H9 (cell line): Measurements from ENCODE around the gene REEP3. TPM values are rescaled to one million over a fixed set of nuclear protein-coding genes. Genes with fewer than 3 reads are reported as not detected.
A peak's percentile ranks its signal among the peaks of the same experiment; 100 is the strongest.

Experiments used
- DNase-seq: peaks from one replicate; pipeline ENCODE4 v3.0.0-alpha.2; 2017
- H2AFZ ChIP-seq: one replicate; pipeline ENCODE4 v1.6.1; 2013; ENCODE audit warnings: mild to moderate bottlenecking, low read length, control low read depth, moderate library complexity
- H2AK5ac ChIP-seq: 2 replicates; pipeline ENCODE4 v1.6.1; 2013; ENCODE audit warnings: low read length, control low read depth, mixed read lengths; ENCODE audit not compliant: insufficient read length
- H2BK120ac ChIP-seq: one replicate; pipeline ENCODE4 v1.6.1; 2013; ENCODE audit warnings: low read depth, mild to moderate bottlenecking, low read length, control low read depth, inconsistent platforms; ENCODE audit not compliant: poor library complexity, severe bottlenecking
- H2BK12ac ChIP-seq: 2 replicates; pipeline ENCODE4 v1.6.1; 2013; ENCODE audit warnings: low read length, control low read depth, mixed read lengths, low read depth; ENCODE audit not compliant: insufficient read length
- H2BK15ac ChIP-seq: 2 replicates; pipeline ENCODE4 v1.6.1; 2013; ENCODE audit warnings: low read depth, low read length, control low read depth
- H2BK20ac ChIP-seq: one replicate; pipeline ENCODE4 v1.6.1; 2013; ENCODE audit warnings: low read depth, mild to moderate bottlenecking, low read length, control low read depth, inconsistent platforms; ENCODE audit not compliant: poor library complexity, severe bottlenecking
- H2BK5ac ChIP-seq: 2 replicates; pipeline ENCODE4 v1.6.1; 2013; ENCODE audit warnings: low read length, control low read depth, mixed read lengths; ENCODE audit not compliant: insufficient read length
- H3K14ac ChIP-seq: 2 replicates; pipeline ENCODE4 v1.6.1; 2013; ENCODE audit warnings: low read length, control low read depth; ENCODE audit not compliant: insufficient read depth
- H3K18ac ChIP-seq: 2 replicates; pipeline ENCODE4 v1.6.1; 2013; ENCODE audit warnings: low read depth, mild to moderate bottlenecking, mixed read lengths, low read length, control low read depth; ENCODE audit not compliant: insufficient read length
- H3K23ac ChIP-seq: 2 replicates; pipeline ENCODE4 v1.6.1; 2013; ENCODE audit warnings: low read length, control low read depth, mixed read lengths, low read depth; ENCODE audit not compliant: insufficient read length
- H3K23me2 ChIP-seq: 2 replicates; pipeline ENCODE4 v1.6.1; 2013; ENCODE audit warnings: low read depth, mild to moderate bottlenecking, mixed read lengths, low read length, control low read depth; ENCODE audit not compliant: insufficient read length, poor library complexity, severe bottlenecking
- H3K27ac ChIP-seq: 2 replicates; pipeline ENCODE4 v1.5.1; 2013; ENCODE audit warnings: low read length, control low read depth, mixed read lengths, low read depth; ENCODE audit not compliant: insufficient read length
- H3K27me3 ChIP-seq: 2 replicates; pipeline ENCODE4 v1.6.1; 2013; ENCODE audit warnings: low read length, control low read depth, inconsistent platforms; ENCODE audit not compliant: insufficient read depth
- H3K4ac ChIP-seq: 2 replicates; pipeline ENCODE4 v1.6.1; 2013; ENCODE audit warnings: low read depth, mild to moderate bottlenecking, control low read depth, inconsistent platforms, low read length, moderate library complexity
- H3K4me1 ChIP-seq: 2 replicates; pipeline ENCODE4 v1.6.1; 2013; ENCODE audit warnings: low read length, control low read depth, inconsistent platforms; ENCODE audit not compliant: insufficient read depth
- H3K4me2 ChIP-seq: 2 replicates; pipeline ENCODE4 v1.6.1; 2013; ENCODE audit warnings: low read length, control low read depth, mixed read lengths; ENCODE audit not compliant: insufficient read length, insufficient read depth
- H3K56ac ChIP-seq: 2 replicates; pipeline ENCODE4 v1.6.1; 2013; ENCODE audit warnings: low read depth, mild to moderate bottlenecking, mixed read lengths, low read length, control low read depth; ENCODE audit not compliant: insufficient read length
- H3K79me1 ChIP-seq: 2 replicates; pipeline ENCODE4 v1.6.1; 2013; ENCODE audit warnings: low read depth, mild to moderate bottlenecking, moderate library complexity, low read length, control low read depth, inconsistent platforms; ENCODE audit not compliant: insufficient read depth, poor library complexity, severe bottlenecking
- H3K79me2 ChIP-seq: 2 replicates; pipeline ENCODE4 v1.6.1; 2013; ENCODE audit warnings: low read length, control low read depth, inconsistent platforms; ENCODE audit not compliant: insufficient read depth
- H3K9ac ChIP-seq: 2 replicates; pipeline ENCODE4 v1.6.1; 2013; ENCODE audit warnings: low read length, control low read depth, mixed read lengths; ENCODE audit not compliant: insufficient read length; ENCODE audit errors: extremely low read depth
- H3K9me3 ChIP-seq: one replicate; pipeline ENCODE4 v1.6.1; 2013; ENCODE audit warnings: low read depth, low read length, inconsistent platforms; ENCODE audit not compliant: control insufficient read depth
- H3T11ph ChIP-seq: one replicate; pipeline ENCODE4 v1.6.1; 2013; ENCODE audit warnings: mild to moderate bottlenecking, low read length, control low read depth, inconsistent platforms
- H4K20me1 ChIP-seq: one replicate; pipeline ENCODE4 v1.6.1; 2013; ENCODE audit not compliant: control insufficient read depth, insufficient read length, insufficient read depth
- H4K5ac ChIP-seq: 2 replicates; pipeline ENCODE4 v1.6.1; 2013; ENCODE audit warnings: low read depth, mild to moderate bottlenecking, mixed read lengths, low read length, control low read depth; ENCODE audit not compliant: insufficient read length
- H4K8ac ChIP-seq: replicated peaks from 2 replicates; pipeline ENCODE4 v1.6.1; 2013; ENCODE audit warnings: low read length, control low read depth, mixed read lengths, low read depth; ENCODE audit not compliant: insufficient read length
- H4K91ac ChIP-seq: 2 replicates; pipeline ENCODE4 v1.6.1; 2013; ENCODE audit warnings: low read depth, mild to moderate bottlenecking, moderate library complexity, mixed read lengths, low read length, control low read depth; ENCODE audit not compliant: insufficient read length
- H3K27ac Mint-ChIP-seq, 3 experiments: 2 replicates in 2 of 3; 3 replicates in 1 of 3; pipeline ENCODE4 v1.8.0; 2020 to 2021; ENCODE audit warnings: mixed read lengths in 3 of 3, mild to moderate bottlenecking in 1 of 3, moderate library complexity in 1 of 3
- H3K27me3 Mint-ChIP-seq: 2 replicates; pipeline ENCODE4 v1.8.0; 2021; ENCODE audit warnings: low read depth, mild to moderate bottlenecking, moderate library complexity, mixed read lengths
- H3K36me3 Mint-ChIP-seq, 3 experiments: 2 replicates in 2 of 3; 3 replicates in 1 of 3; pipeline ENCODE4 v1.8.0; 2020 to 2021; ENCODE audit warnings: low read depth in 3 of 3, mixed read lengths in 3 of 3; ENCODE audit not compliant: insufficient read depth in 1 of 3
- H3K4me1 Mint-ChIP-seq, 2 experiments: 2 replicates each; pipeline ENCODE4 v1.8.0; 2020; ENCODE audit warnings: mixed read lengths in 2 of 2
- H3K4me3 Mint-ChIP-seq, 2 experiments: 2 replicates in 1 of 2; 3 replicates in 1 of 2; pipeline ENCODE4 v1.8.0; 2020 to 2021; ENCODE audit warnings: mild to moderate bottlenecking in 2 of 2, mixed read lengths in 2 of 2, moderate library complexity in 1 of 2
- H3K9me3 Mint-ChIP-seq, 2 experiments: 2 replicates in 1 of 2; 3 replicates in 1 of 2; pipeline ENCODE4 v1.8.0; 2020; ENCODE audit warnings: mild to moderate bottlenecking in 2 of 2, mixed read lengths in 2 of 2, moderate library complexity in 1 of 2
- CTCF ChIP-seq: fragments of 200-600 bp; sonication (generic); conservative IDR thresholded peaks from 3 replicates; pipeline ENCODE4 v1.8.0; 2021; ENCODE audit warnings: antibody characterized with exemption, mild to moderate bottlenecking
- WGBS: extraction: QIAGEN DNeasy Blood & Tissue Kit; methylation state at CpG from one replicate; pipeline ENCODE4 v1.1.7; 2013; ENCODE audit warnings: missing lambda C conversion rate, low lambda C conversion rate, mixed read lengths; ENCODE audit not compliant: insufficient read length; ENCODE audit errors: extremely low coverage; 5-methylcytosine and 5-hydroxymethylcytosine counted together
- total RNA-seq: library from RNA; stranded (reverse); gene quantifications from 2 replicates; pipeline ENCODE4 v1.2.1, GENCODE V29; 2021

The REEP3 gene
- total RNA-seq, 1 experiment from 2014 or later = 21.4 TPM

- Histone ChIP-seq H4K8ac (no peak overlapping the region), H3K9ac (no peak overlapping the region), H4K91ac (no peak overlapping the region), H3K27me3 (no peaks in the 10 kb centered on the region), H3K14ac (peak overlapping the region; percentile 20; the same call in 1 of the 2 replicates), H3K9me3 (no peaks in the 10 kb centered on the region), H3K23me2 (no peaks in the 10 kb centered on the region), H3T11ph (no peak overlapping the region), H4K5ac (no peak overlapping the region), H2BK15ac (no peak overlapping the region), H2BK5ac (peak overlapping the region; percentile 39), H3K79me1 (peaks cover 4% of the 10 kb centered on the region), H3K27ac (peak overlapping the region; percentile 82), H2AK5ac (peak overlapping the region; percentile 60), H4K20me1 (no peaks in the 10 kb centered on the region), H3K56ac (no peak overlapping the region), H2AFZ (no peak overlapping the region), H2BK120ac (no peak overlapping the region), H3K4me1 (peaks cover 7% of the 10 kb centered on the region; the same call in 1 of the 2 replicates), H3K18ac (no peak overlapping the region), H2BK12ac (peak overlapping the region; percentile 72), H3K79me2 (peaks cover 28% of the 10 kb centered on the region; the same call in 1 of the 2 replicates), H2BK20ac (no peak overlapping the region), H3K23ac (no peak overlapping the region), H3K4ac (no peak overlapping the region), H3K4me2 (peak overlapping the region; percentile 35)
- peak overlapping the region; percentile 94 to 99 (median 98) for H3K27ac Mint-ChIP-seq
- TF ChIP-seq CTCF = no peak
- peaks cover 67 to 74% of the 10 kb centered on the region in 2 experiments for H3K4me1 Mint-ChIP-seq
- no peaks in the 10 kb centered on the region for H3K27me3 Mint-ChIP-seq
- H3K4me3 Mint-ChIP-seq = peak overlapping the region; percentile 3 to 59; a peak in 4 of 5 replicates
- no CpG with 5 or more reads among the region's 5 CpGs for WGBS
- DNase-seq = peak; percentile 64
- H3K9me3 Mint-ChIP-seq = peaks cover 0 to 13% of the 10 kb centered on the region in 2 experiments; a peak in 4 of 5 replicates
- peaks cover 0 to 14% (median 13%) of the 10 kb centered on the region in 3 experiments; a peak in 6 of 7 replicates for H3K36me3 Mint-ChIP-seq
Measured at GRCh38 chr10:63515002-63515763, 6.0 kb upstream of the REEP3 start.
